ENCODE results near the gene FGFBP3.

The FGFBP3 gene

GRCh38 chr10:91909117-91909677 is at the start of gene FGFBP3:
TSS of gene FGFBP3 (minus strand) at chr10:91909486. CDS start at chr10:91908969, 517 bp downstream.
- peak; percentile 36 to 51 for DNase-seq

- no peak for DNase-seq
These were observed 47.8 kb upstream of the FGFBP3 start for GRCh38 chr10:91957091-91957490.

- DNase-seq = no peak
These were observed 45.8 kb upstream of the FGFBP3 start for GRCh38 chr10:91955114-91955513.

GRCh38 chr10:91953600-91954160 is 44.4 kb upstream of the FGFBP3 start:
- DNase-seq = no peak

- no peak for DNase-seq
These were observed 35.8 kb upstream of the FGFBP3 start for GRCh38 chr10:91944880-91945630.

- DNase-seq = no peak
These were observed 32.1 kb upstream of the FGFBP3 start for GRCh38 chr10:91941426-91941825.

GRCh38 chr10:91939653-91940052 is 30.4 kb upstream of the FGFBP3 start:
- DNase-seq = no peak

- no peak for DNase-seq
These were observed 26.6 kb upstream of the FGFBP3 start for GRCh38 chr10:91935886-91936285.

GRCh38 chr10:91932737-91933136 is 23.5 kb upstream of the FGFBP3 start:
- no peak for DNase-seq

- no peak for DNase-seq
These were observed 22.4 kb upstream of the FGFBP3 start for GRCh38 chr10:91931526-91932190.

- DNase-seq = no peak
These were observed 21.7 kb upstream of the FGFBP3 start for GRCh38 chr10:91930939-91931338.

- DNase-seq = no peak
These were observed 15.7 kb upstream of the FGFBP3 start for GRCh38 chr10:91925022-91925320.

- DNase-seq = peak in 1 of 2 experiments; percentile 16
These were observed 15.1 kb upstream of the FGFBP3 start for GRCh38 chr10:91924212-91925021.

GRCh38 chr10:91923371-91924211 is 14.3 kb upstream of the FGFBP3 start, which contains the start of gene BTAF1:
TSS of gene BTAF1 (plus strand) at chr10:91923770. CDS start at chr10:91924077, 307 bp downstream.
- peak; percentile 70 to 73 for DNase-seq

- DNase-seq = no peak
These were observed 10.4 kb upstream of the FGFBP3 start for GRCh38 chr10:91919651-91920050.

- no peak for DNase-seq
These were observed 1.2 kb upstream of the FGFBP3 start for GRCh38 chr10:91910467-91910866.

- DNase-seq = peak; percentile 79 to 82
These were observed 759 bp downstream of the FGFBP3 start for GRCh38 chr10:91908337-91909116.

GRCh38 chr10:91907914-91908336 is 1.4 kb downstream of the FGFBP3 start:
- DNase-seq = no peak

- DNase-seq = no peak
These were observed 2.2 kb downstream of the FGFBP3 start for GRCh38 chr10:91907033-91907594.

- peak; percentile 91 to 95 for DNase-seq
These were observed 7.3 kb downstream of the FGFBP3 start for GRCh38 chr10:91901784-91902677.

All from AML-193 (cell line).